ENCODE data around the gene ARHGAP1.

ARHGAP1 gene

GRCh38 chr11:46692450-46692849, 8.0 kb downstream of the ARHGAP1 start:
- DNase-seq, result no peak

DNA sequence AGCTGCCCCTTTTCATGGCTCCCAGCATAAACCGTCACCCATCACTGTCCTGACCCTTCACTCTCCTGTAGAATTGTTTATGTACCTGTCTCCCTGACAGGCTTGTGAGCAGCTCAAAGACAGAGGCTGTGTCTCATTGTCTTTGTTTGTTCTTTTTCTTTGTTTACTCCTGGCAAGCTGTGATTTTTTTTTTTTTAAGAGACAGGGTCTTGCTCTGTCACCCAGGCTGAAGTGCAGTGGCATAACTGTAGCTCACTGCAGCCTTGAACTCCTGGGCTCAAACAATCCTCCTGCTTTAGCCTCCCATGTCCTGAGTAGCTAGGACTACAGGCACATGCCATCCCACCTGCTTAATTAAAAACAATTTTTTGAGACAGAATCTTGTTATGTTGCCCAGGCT, 9.7 kb downstream of the ARHGAP1 start:
- DNase-seq, result no peak

- no peak for DNase-seq
Measured at GRCh38 chr11:46686886-46687795, 13.3 kb downstream of the ARHGAP1 start.

- no peak for DNase-seq
Measured at GRCh38 chr11:46684367-46684766, 16.1 kb downstream of the ARHGAP1 start.

- no peak for DNase-seq
Measured at GRCh38 chr11:46682773-46683752, 17.4 kb downstream of the ARHGAP1 start.

GRCh38 chr11:46681814-46682213, 18.6 kb downstream of the ARHGAP1 start:
- DNase-seq, result no peak

GRCh38 chr11:46680815-46681214, 19.6 kb downstream of the ARHGAP1 start:
- no peak for DNase-seq

- DNase-seq, result no peak
Measured at GRCh38 chr11:46680164-46680760, 20.2 kb downstream of the ARHGAP1 start.

DNA sequence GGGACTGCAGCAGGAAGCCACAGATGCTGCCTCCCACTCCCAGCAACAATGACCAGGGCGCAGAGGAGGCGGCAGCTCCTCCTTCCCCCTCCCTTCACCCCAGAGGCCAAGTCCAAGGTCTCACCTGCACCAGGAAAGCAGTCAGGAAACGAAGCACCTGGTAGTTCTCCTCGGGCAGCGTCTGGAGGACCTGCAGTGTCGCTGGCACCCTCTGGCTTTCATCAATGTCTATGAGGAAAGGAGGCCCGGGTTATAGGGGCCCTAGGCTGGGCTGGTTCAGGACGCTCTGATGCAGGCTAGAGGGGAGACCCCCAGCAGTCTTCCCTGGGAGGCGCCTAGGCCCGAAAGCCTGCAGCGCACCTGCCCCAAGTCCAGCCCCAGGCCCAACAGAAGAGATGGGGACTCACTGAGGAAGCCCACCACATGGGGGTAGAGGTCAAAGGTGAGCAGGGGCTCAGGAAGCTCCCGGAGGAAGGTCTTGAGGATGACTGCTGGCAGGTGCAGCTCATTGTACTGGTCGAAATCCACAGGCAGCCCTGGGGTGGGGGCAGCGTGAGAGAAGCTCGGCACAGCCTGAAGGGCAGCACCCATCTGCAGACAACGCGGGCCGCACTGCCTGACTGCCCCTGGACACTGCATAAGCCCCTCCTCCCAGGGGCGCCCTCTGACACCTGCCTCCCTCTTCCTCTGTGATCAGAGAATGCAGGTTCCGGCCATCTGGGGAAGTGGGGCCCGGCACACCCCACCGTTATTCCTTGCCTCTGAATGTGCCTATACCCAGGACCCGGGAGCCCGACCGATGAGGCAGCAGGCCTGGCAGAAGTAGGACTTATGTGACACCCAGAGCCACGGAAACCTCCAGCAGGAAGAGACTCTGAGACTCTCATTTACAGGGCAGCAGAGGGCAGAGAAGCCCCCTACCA, 20.9 kb downstream of the ARHGAP1 start:
- no peak for DNase-seq

DNA sequence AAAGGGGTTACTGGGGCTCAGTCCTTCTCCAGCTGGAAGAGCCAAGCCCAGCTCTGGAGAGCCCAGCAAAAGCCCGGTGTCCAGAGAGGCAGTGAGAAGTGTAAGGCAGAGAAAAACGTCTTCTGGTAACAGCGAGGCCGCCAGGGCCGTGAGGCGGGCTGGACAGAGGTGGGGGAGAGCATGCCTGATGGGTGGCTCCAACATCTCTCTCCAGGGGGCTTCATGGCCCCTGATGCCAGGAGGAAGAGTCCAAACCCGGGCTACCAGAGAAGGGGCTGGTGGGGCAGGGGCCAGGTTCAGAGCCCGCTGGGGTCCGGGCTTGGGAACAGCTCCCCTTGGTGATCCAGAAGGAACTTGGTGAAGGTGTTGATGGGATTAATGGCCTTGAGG, 21.7 kb downstream of the ARHGAP1 start:
- DNase-seq, result no peak

- DNase-seq, result no peak
Measured at GRCh38 chr11:46677991-46678740, 22.3 kb downstream of the ARHGAP1 start.

GRCh38 chr11:46677169-46677568, 23.2 kb downstream of the ARHGAP1 start:
- no peak for DNase-seq

- DNase-seq, result no peak
Measured at GRCh38 chr11:46676436-46677158, 23.8 kb downstream of the ARHGAP1 start.

- no peak for DNase-seq
Measured at GRCh38 chr11:46675949-46676348, 24.5 kb downstream of the ARHGAP1 start.

- no peak for DNase-seq
Measured at GRCh38 chr11:46675288-46675851, 25.0 kb downstream of the ARHGAP1 start.

DNA sequence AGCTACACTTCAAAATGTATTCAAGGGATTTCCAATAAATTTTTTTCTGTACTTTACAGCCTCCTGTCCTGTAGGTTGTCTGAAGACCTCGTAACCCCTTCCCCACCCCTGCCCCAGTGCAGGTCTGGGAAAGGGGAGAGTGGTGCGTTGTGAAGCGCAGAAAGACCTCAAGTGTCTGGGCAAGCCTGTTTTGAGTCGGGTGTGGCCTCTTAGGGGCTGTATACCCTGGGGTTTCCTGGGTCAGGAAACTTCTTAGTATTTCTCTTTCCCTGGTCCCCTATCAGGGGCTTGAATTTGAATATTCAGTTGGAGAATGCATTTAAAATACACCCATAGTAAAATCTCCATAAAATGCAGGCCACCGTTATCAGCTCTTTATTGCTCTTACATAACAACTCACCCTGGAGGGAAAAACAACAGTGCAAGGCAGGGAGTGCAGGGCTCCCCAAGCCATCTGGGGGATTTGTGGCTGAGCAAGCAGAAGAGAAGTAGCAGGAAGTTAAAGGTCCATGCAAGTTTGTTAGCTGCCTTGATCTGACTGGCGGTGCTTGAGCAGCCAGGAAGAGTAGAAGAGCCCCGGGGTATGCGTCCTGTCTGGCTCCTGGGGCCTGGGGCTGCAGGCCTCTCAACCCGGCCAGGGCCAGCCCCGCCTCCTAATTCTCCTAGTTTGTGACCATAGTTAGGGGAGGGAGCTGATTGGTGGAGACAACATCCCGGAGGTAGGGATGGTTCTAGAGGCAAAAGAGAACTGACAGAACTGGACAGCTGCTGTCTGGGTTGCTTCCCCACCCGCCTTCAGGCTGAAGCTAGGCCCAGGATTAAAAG, 25.7 kb downstream of the ARHGAP1 start:
- DNase-seq, result no peak

DNA sequence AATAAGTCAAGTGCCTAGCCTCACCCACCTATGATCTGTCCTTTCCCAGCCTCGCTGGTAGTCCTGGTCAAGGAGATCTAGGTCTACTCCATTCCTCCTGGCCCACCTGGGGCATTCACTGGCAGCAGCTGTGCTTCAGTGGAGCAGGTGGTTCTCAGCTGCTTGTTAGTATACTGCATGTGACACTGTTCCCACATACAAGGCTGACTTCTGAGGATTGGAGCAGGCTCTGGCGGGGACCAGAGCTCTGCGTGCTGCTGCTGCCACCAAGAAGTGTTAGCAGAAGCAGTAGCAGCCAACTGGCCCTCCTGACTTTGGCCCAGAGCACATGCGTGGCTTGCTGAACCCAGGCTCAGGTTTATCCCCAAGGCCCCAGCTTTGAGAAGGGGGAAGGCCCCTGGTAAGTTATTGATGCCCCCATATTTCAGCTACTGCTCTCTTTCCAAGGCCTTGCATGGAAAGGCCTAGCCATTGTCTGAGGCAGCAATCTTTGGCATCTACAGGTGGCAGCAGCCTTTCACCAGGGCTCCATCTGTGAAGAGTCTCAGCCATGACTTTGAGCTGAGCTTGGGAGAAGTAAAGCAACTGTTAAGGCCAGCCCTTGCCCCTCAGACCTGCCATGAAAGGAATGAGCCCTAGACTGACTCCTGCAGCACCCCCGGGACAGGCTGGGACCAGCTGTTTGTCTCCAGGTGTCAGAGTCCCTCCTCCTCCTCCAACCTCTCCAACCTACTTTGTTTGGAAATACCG, 26.5 kb downstream of the ARHGAP1 start:
- DNase-seq, result peak; percentile 13

- peak; percentile 78 for DNase-seq
Measured at GRCh38 chr11:46672381-46672839, 28.0 kb downstream of the ARHGAP1 start.

DNA sequence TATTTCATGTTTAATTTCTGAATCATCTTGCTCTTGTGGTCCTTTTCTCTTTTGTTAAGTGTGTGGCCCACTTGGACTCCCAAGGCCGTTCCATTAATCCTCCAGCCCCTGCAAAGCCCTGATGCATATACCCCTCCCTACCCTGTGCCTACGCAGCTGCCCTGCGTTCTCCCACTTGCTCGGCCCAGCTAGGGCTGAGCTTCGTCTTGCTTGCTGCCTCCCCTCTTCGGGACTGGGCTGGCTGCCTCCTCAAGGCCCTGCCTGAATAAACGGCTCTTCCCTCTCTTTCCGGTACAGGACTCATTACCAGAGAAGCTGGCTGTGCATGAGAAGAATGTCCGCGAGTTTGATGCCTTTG, 28.5 kb downstream of the ARHGAP1 start:
- DNase-seq, result no peak

All from NCI-H2171 treated with DMSO at 0.1 percent for 48 hours (cell line).